Ascending aorta (tissue), 2 donors: Measurements from ENCODE around the gene GABRG3. TPM values are rescaled to one million over a fixed set of nuclear protein-coding genes. Genes with fewer than 3 reads are reported as not detected.

ENCODE experiments used
- DNase-seq, 2 donors: peaks; one replicate each; pipeline ENCODE4 v3.0.0-alpha.2; 2019; ENCODE audit warnings: low spot score in 2 of 2
- H3K27ac ChIP-seq, 2 donors: fragments of 200-600 bp; sonication (generic); one replicate each; pipeline ENCODE4 v1.5.1; 2016 to 2017; ENCODE audit warnings: mild to moderate bottlenecking in 1 of 2
- H3K27me3 ChIP-seq: fragments of 200-600 bp; sonication (generic); one replicate; pipeline ENCODE4 v1.5.1; 2017
- H3K36me3 ChIP-seq, 2 donors: fragments of 200-600 bp; sonication (generic); one replicate each; pipeline ENCODE4 v1.5.1; 2016
- H3K4me1 ChIP-seq, 2 donors: fragments of 200-600 bp; sonication (generic); one replicate each; pipeline ENCODE4 v1.5.1; 2016 to 2017; ENCODE audit warnings: mild to moderate bottlenecking in 1 of 2
- H3K4me3 ChIP-seq, 2 donors: fragments of 200-600 bp; sonication (generic); one replicate each; pipeline ENCODE4 v1.5.1; 2016 to 2017; ENCODE audit warnings: mild to moderate bottlenecking in 1 of 2
- H3K9me3 ChIP-seq, 2 donors: fragments of 200-600 bp; sonication (generic); one replicate each; pipeline ENCODE4 v1.5.1; 2016
- intact Hi-C: fragments of 100-400 bp; cut with DNase I; formaldehyde crosslinking; loops from one replicate; pipeline ENCODE4 v1.15.1; 2023
- total RNA-seq: library from RNA; depleted of rRNA; stranded (reverse); fragments of >200 nt; gene quantifications from one replicate; pipeline ENCODE4 v1.1.0, GENCODE V29; 2016
- TF ChIP-seq, protein P1 (sequence below), 3 experiments: fragments of 200-600 bp in 2 of 3; fragments of 450-650 bp in 1 of 3; sonication (generic) in 2 of 3; IDR thresholded peaks; one replicate each; pipeline ENCODE4 v1.5.1; 2016 to 2019; ENCODE audit warnings: antibody characterized with exemption in 3 of 3, mild to moderate bottlenecking in 1 of 3, moderate library complexity in 1 of 3

Gene GABRG3
- total RNA-seq, 1 donor from 2014 or later: not detected

DNA sequence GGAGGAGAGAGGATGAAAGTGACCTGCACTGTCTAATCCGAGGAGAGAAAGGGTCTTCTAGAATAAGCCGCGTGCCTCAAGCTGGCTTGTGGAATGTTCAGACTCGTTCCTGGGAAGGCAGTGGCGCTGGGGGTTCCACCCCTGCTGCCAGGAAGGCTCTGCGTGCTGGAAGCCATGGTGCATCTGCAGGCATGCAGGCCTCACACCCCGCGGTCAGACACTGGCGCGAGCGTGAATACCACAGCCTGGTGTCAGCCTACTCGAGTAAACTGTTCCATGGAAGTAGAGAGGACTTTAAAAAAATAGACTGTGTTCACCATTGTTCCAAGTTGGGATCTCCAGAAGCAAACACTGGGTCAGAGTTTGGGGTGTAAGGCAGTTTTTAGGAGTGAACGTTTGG lies 25.9 kb upstream of the GABRG3 start:
- TF ChIP-seq, protein P1, sequence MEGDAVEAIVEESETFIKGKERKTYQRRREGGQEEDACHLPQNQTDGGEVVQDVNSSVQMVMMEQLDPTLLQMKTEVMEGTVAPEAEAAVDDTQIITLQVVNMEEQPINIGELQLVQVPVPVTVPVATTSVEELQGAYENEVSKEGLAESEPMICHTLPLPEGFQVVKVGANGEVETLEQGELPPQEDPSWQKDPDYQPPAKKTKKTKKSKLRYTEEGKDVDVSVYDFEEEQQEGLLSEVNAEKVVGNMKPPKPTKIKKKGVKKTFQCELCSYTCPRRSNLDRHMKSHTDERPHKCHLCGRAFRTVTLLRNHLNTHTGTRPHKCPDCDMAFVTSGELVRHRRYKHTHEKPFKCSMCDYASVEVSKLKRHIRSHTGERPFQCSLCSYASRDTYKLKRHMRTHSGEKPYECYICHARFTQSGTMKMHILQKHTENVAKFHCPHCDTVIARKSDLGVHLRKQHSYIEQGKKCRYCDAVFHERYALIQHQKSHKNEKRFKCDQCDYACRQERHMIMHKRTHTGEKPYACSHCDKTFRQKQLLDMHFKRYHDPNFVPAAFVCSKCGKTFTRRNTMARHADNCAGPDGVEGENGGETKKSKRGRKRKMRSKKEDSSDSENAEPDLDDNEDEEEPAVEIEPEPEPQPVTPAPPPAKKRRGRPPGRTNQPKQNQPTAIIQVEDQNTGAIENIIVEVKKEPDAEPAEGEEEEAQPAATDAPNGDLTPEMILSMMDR (IDR thresholded peaks at IDR 0.05): no peak
- Histone ChIP-seq H3K4me1 (no peaks in the 10 kb centered on the region), H3K27me3 (no peaks in the 10 kb centered on the region), H3K27ac (no peak overlapping the region), H3K36me3 (no peaks in the 10 kb centered on the region), H3K9me3 (no peaks in the 10 kb centered on the region), H3K4me3 (no peak overlapping the region)
- no peak for DNase-seq
- intact Hi-C loops: no loop called here

DNA sequence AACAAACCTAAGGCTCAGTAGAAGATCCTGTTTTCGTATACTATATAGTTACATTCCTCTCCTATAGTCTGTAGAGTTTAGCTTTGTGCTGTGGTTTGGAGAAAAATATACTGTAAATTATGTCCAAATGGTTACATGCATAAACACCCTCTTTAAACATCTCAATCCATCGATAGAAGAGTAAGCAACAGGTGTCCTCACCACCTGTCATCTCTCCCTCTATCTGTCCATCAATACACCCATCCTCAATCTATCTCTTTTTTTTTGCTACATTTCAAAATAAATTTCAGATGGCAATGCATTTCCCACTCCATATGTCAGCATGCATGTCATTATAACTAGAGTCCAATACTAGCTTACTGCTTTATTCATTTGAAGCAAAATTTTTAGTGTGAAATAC lies 21.0 kb upstream of the GABRG3 start:
- TF ChIP-seq, protein P1 (IDR thresholded peaks at IDR 0.05): no peak
- intact Hi-C loops: no loop called here
- H3K4me3 ChIP-seq: no peak overlapping the region
- no peaks in the 10 kb centered on the region for H3K27me3 ChIP-seq
- H3K36me3 ChIP-seq: no peaks in the 10 kb centered on the region
- DNase-seq: no peak
- H3K4me1 ChIP-seq: no peaks in the 10 kb centered on the region
- H3K9me3 ChIP-seq: no peaks in the 10 kb centered on the region
- H3K27ac ChIP-seq: no peak overlapping the region

DNA sequence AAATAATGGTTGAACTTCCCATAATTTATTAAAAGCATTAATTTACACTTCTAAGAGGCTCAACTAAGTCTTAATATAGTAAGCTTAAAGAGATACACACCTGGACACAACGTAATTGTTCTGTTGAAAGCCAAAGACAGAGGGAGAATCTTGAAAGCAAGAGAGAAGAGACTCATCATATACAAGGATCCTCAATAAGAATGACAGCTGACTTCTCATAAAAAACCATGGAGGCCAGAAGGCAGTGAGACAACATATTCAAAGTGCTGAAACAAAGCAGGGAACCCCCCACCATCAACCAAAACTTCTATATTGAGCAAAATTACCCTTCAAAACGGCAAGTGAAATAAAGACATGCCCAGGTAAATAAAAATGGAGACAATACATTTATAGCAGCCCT lies 16.6 kb upstream of the GABRG3 start:
- H3K27ac ChIP-seq: no peak overlapping the region
- intact Hi-C loops: no loop called here
- DNase-seq: no peak
- H3K36me3 ChIP-seq: no peaks in the 10 kb centered on the region
- no peaks in the 10 kb centered on the region for H3K4me1 ChIP-seq
- no peak overlapping the region for H3K4me3 ChIP-seq
- TF ChIP-seq, protein P1 (IDR thresholded peaks at IDR 0.05): no peak
- peaks cover 0 to 6% of the 10 kb centered on the region in 2 donors for H3K9me3 ChIP-seq
- no peaks in the 10 kb centered on the region for H3K27me3 ChIP-seq

DNA sequence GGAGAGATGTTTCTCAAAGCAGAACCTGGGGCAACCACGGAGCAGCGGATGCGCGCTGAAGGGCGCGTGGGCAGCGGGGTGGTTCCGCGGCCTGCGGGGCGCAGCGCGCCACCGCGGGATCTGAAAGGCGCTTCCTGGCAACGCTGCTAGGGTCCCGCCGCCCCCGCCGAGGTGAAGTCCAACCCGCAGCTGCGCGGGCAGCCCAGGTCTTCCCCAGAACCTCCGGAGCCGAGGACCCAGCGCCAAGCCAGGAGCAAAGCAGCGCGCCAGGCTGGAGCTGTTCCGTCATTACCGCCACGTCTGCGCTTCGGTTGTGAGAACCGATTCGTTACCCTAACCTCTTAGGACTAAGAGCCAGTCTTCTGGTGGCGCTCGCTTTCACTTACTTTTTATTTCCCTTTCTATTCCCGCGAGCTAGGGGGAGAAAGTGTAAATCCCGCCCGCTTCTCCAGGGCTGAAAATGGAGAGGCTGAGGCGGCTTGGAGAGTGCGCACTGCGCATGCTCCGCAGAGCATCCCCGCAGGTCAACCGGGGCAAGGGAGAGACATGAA lies 3.2 kb upstream of the GABRG3 start:
- H3K27ac ChIP-seq: no peak overlapping the region
- DNase-seq: no peak
- H3K36me3 ChIP-seq: no peaks in the 10 kb centered on the region
- intact Hi-C loops: no loop called here
- H3K27me3 ChIP-seq: no peaks in the 10 kb centered on the region
- no peaks in the 10 kb centered on the region for H3K4me1 ChIP-seq
- no peak overlapping the region for H3K4me3 ChIP-seq
- TF ChIP-seq, protein P1 (IDR thresholded peaks at IDR 0.05): no peak
- H3K9me3 ChIP-seq: no peaks in the 10 kb centered on the region

DNA sequence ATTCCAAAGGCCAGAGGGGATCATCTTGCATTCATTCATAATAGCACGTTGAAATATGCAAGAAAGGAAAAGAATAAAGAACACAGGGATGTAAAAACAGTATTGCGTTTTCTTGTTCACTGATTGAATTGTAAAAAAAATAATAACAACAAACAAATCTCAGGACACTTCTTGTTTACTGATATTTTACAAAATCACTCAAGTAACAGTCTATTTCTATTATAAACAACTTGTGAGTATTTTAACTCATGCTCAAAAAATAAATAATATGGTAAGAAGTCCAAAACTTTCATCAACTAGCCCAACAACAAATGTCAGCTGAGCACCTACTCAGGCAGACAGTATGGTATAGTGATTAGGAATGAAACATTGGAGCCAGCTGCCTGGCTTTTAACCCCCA lies 2.2 kb upstream of the GABRG3 start:
- intact Hi-C loops: no loop called here
- no peak for DNase-seq
- Histone ChIP-seq H3K27me3 (no peaks in the 10 kb centered on the region), H3K9me3 (no peaks in the 10 kb centered on the region), H3K27ac (no peak overlapping the region), H3K4me1 (no peaks in the 10 kb centered on the region), H3K36me3 (no peaks in the 10 kb centered on the region), H3K4me3 (no peak overlapping the region)
- TF ChIP-seq, protein P1 (IDR thresholded peaks at IDR 0.05): no peak
